ENCODE data around the gene CNFN.
A peak's percentile ranks its signal among the peaks of the same experiment; 100 is the strongest.

Gene CNFN

DNA sequence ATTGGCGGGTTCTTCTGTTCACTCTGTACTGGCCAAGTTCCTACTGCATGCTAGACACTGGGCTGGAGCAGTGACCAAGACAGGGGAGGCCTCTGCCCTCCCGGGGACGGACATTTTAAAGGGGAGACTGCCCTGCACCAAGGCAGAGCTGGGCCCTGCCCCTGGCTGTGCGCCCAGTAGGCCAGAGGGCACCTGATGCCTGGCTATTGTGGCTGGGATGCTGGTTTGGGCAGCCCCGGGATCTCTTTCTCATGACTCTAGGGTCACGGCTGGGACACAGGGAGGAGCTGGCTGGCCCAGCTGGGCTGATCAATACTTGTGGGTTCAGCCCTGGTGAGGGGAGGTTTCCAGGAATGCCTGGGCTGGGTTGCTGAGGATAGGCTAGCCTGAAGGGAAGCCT is 19.4 kb upstream of the CNFN start:
- no peak for DNase-seq (ENCODE audit: low read depth)

GRCh38 chr19:42407816-42408175 is 17.7 kb upstream of the CNFN start:
- DNase-seq (ENCODE audit: low read depth), result no peak

DNA sequence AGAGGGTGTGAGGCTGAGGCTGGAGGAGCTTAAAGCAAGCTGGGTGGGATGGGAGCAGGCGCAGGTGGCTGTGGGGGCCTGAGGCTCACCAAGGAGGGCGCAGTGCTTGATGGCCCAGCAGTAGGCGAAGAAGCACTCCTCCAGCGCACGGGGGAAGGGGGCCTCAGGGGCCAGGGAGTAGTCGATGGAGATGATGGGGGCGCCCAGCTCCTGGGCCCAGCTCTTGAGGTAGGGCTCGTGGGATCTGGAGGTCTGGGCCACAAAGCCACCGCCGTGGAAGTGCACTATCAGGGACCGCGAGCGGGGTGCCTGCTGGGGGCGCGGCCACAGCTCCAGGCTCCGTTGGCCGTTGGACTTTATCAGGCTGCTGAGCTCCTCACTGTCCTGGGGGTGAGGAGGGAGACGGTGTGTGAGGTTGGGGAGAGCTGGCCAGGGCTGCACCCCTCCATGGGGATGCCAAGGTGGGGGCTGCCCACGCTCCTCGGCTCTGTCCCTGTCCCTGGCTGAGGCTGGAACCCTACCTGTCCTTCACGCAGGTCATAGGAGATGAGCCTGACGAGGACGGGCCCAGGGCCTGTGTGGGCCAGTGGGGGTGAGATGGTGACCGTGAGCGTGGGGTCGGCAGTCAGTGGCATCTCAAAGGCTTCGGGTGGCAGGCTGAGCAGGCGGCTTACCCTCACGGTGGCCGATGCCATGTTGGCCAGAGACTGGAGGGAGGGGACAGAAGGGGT is 17.2 kb upstream of the CNFN start:
- no peak for DNase-seq (ENCODE audit: low read depth)

GRCh38 chr19:42406111-42406510 is 16.0 kb upstream of the CNFN start:
- no peak for DNase-seq (ENCODE audit: low read depth)

GRCh38 chr19:42403586-42403985 is 13.5 kb upstream of the CNFN start:
- DNase-seq (ENCODE audit: low read depth), result no peak

DNA sequence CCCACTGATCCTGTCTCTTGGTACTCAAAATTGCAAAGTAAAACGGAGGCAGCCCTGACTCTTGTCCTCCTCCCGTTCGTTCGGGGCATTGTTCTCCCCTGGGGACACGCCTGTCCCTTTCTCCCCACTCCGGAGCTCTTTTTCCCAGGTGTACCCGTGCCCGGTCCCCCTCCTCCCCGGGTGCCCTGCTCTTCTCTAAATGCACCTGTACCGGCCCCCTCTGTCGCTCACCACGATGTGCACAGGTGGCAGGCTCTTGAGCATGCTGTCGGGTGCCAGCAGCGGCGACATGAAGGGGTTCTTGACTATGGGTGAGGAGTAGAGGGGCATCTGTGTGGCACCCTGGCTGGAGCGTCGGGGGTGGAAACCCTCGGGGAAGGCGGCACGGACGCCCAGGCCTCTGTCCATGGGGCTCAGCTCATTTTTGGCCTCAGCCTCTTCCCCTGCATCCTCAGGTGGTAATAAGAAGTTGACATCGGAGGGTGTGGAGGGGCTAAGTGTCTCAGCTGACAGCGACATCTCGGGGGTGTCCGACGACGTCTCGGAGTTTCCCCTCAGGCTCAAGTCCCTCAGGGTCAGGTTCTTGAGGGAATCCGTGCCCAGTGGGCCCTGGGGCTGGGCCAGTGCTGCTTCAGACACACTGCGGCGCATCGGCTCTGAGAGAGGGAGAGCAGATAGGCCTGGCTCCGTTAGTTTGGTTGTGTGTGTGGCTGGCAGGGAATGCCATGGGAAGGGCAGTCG is 12.4 kb upstream of the CNFN start:
- DNase-seq (ENCODE audit: low read depth), result no peak

DNA sequence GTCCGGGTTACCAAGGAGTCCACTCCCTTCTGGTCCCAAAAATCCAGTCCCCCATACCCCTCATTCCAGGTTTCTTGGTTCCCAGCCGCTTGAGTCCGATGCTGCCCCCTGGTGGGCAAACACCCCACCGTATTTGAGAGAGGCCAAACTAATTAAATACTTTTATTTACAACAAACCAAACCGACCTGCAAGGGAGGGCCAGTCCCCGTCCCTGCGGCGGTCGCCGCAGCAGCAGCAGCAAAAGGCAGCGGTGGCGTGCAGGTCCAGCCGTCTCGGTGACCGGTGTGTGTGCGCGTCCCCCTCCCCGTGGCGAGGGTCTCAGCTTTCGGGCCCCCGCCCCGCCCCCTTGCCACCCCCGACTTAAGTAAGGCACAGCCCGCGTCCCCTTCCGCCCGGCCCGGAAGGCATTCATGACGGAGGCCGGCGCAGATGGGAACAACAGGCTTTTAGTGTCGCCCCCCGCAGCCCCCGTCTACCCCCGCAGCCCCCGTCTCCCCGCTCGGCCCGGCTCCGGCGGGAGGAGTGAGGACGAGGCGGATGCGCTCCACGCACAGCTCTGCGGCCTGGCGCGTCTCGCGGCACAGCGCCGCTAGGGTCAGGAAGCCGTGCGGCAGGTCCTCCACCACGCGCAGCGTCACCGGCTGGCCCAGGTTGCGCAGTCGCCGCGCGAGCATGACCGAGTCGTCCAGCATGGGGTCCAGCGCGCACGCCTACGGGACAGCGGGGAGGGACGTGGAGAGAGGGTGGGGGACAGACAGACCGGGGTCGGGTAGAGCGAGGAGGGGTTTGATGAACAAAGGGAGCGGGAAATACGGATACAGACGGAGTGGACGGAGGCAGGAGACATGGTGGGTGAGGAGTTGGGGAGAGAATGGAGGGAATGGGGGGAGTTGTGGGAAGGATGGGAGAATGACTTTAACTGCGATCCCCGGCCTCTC is 11.5 kb upstream of the CNFN start:
- DNase-seq (ENCODE audit: low read depth), result peak; percentile 65

- DNase-seq (ENCODE audit: low read depth), result no peak
These were observed 10.3 kb upstream of the CNFN start for GRCh38 chr19:42400404-42400803.

- DNase-seq (ENCODE audit: low read depth), result no peak
These were observed 7.4 kb upstream of the CNFN start for GRCh38 chr19:42397263-42398166.

GRCh38 chr19:42396381-42397262 is 6.5 kb upstream of the CNFN start:
- DNase-seq (ENCODE audit: low read depth), result peak; percentile 88

GRCh38 chr19:42394751-42395150 is 4.7 kb upstream of the CNFN start:
- DNase-seq (ENCODE audit: low read depth), result no peak

DNA sequence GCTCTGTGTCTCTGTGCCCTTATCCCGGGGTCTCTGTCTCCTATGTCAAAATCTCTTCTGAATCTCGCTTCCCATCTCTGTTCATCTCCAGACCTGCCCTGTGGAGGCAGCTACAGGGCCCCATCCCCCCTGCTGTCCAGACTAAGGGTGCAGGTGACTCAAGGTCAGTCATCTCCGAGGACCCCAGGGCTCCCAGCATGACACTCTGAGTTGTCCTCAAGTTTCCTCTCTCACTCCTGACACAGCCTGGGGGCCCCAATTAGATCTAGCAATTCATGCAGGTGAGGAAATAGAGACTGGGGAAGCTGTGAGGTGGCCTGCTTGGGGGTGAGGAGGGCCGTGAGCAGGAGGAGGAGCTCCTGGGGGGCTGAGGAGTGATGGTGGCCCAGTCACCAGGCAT is 2.1 kb upstream of the CNFN start:
- no peak for DNase-seq (ENCODE audit: low read depth)

DNA sequence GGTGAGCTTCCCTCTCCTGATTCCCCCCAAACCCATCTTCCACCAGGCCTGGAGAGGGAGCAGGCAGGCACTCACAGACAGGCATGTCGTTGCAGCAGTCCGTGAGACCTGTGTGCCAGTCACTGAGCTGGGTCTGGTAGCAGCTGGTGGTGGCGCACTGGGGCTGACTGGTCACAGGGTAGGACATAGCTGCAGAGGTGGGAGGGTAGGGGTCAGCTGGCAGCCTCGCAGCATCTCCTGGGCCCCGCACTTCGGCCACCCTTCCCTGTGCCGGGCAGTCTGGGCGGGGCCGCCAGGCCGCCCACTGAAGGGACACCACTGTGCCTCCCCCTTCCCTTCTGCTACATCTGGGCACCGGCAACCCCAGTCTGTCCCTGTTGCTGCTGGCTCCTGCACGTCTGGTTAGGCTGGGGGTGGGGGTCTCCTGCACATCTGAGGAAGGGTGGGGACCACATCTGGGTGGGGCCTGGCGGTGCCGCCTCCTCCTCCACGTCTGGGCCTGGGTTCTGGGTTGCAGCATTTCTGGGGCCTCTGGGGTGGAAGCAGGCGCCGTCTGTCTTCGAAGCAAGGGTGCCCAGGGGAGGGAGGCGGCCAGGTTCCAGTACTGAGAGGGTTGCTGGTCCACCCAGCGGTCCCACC is 1.1 kb downstream of the CNFN start:
- no peak for DNase-seq (ENCODE audit: low read depth)

GRCh38 chr19:42386974-42387707 is 3.0 kb downstream of the CNFN start:
- peak; percentile 45 for DNase-seq (ENCODE audit: low read depth)

DNA sequence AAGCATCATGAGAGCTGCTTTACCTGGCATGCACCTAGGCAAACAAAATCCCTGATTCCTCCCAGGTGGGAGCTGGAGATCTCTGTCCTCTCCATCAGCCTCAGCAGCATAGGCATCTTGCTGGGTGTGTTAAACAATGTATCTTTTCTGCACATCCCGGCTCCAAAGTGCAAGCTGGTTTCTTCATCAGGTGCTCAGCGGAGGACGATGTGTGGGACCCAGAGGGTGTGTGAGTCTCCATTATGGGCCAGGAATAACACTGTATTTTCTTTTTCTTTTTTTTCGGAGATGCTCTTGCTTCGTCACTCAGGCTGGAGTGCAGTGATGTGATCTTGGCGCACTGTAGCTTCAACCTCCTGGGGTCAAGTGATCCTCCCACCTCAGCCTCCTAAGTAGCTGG is 9.9 kb downstream of the CNFN start:
- no peak for DNase-seq (ENCODE audit: low read depth)

DNA sequence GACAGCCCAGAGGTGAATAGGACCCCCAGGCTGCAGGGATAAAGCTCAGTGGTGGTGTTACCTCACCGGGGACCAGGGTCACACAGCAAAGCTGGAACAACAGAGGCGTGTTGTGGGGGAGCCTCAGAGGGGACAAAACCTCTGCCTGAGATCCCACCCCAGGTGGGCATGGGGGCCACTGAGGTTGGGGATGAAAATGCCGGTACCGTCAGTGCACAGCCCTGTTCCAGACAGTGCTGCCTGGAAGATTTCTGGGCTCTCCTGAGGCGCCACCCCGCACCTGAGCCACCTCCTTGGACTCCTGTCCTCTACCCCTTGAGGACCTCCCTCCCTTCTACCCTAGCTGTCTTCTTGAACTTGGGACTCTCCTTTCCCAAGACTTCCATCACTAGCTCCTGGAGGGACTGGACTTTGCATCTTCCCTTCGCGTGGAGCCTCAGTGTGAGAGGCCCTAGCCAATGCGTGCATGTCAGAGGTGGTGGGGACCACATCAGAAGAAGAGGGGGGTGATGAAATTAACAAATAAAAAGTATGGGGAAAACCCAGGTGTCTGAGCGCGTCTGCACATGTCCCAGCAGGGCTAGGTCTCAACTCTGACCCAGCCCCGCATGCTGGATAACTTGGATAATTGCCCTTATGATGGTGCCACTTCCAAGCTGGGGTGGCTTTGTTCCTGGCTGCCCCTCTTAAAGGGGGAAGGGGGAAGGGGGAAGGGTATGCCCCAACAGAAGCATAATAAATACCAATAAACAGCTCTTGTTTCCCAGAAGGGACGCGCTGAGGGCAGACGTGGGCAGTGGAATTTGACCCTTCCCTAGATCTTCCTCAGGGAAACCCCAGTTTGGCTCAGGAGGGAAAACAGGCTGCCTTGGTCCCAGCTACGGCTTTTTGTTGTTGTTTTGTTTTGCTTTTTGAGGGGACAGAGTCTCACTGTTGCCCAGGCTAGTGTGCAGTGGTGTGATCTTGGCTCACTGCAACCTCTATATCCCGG is 11.6 kb downstream of the CNFN start:
- DNase-seq (ENCODE audit: low read depth), result no peak

DNA sequence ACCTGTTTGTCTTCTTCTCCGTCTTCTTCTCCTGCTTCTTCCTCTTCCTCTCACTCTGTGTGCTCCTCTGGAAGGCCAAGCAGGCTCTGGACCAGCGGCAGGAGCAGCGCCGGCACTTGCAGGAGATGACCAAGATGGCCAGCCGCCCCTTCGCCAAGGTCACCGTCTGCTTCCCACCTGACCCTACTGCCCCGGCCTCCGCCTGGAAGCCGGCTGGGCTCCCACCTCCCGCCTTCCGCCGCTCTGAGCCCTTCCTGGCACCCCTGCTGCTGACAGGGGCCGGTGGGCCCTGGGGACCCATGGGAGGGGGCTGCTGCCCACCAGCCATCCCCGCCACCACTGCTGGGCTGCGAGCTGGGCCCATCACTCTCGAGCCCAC is 13.9 kb downstream of the CNFN start:
- no peak for DNase-seq (ENCODE audit: low read depth)
